Measurements from ENCODE around the gene KRTAP12-1.

Gene KRTAP12-1

GRCh38 chr21:44658913-44659595 lies 22.9 kb downstream of the KRTAP12-1 start:
- CTCF ChIA-PET, result interaction anchor here (0.6 to 1.0 kb wide), 2 partner anchors 32 to 77 kb away, joined by 3 to 4 read pairs; partner anchors contain the start of gene KRTAP10-9
- no peak for DNase-seq (ENCODE audit: low spot score)
- no peak overlapping the region for H3K27ac ChIP-seq
- POLR2A ChIA-PET (ENCODE audit: low non-redundant PET), result no interaction called here
- TF ChIP-seq CTCF (conservative IDR thresholded peaks at IDR 0.05; ENCODE audit: low read depth), result no peak

GRCh38 chr21:44658541-44658910 lies 23.4 kb downstream of the KRTAP12-1 start:
- H3K27ac ChIP-seq, result no peak overlapping the region
- TF ChIP-seq CTCF (conservative IDR thresholded peaks at IDR 0.05; ENCODE audit: low read depth), result no peak
- POLR2A ChIA-PET (ENCODE audit: low non-redundant PET), result no interaction called here
- CTCF ChIA-PET, result interaction anchor here (0.6 to 1.0 kb wide), 2 partner anchors 31 to 78 kb away, joined by 3 to 4 read pairs; partner anchors contain the start of gene KRTAP10-9
- DNase-seq (ENCODE audit: low spot score), result no peak

GRCh38 chr21:44657635-44658540 lies 24.1 kb downstream of the KRTAP12-1 start, which contains the start of gene KRTAP12-3:
TSS of gene KRTAP12-3 (plus strand) at chr21:44657932. CDS start at chr21:44657980, 48 bp downstream.
- no peak within 1 kb of the TSS for H3K27ac ChIP-seq
- TF ChIP-seq CTCF (conservative IDR thresholded peaks at IDR 0.05; ENCODE audit: low read depth), result no peak
- CTCF ChIA-PET, result interaction anchor here (0.7 kb wide), 1 partner anchor 85 kb away, joined by 3 read pairs; no protein-coding TSS in a partner anchor
- POLR2A ChIA-PET (ENCODE audit: low non-redundant PET), result no interaction called here
- no peak for DNase-seq (ENCODE audit: low spot score)

GRCh38 chr21:44656868-44657267 lies 25.1 kb downstream of the KRTAP12-1 start:
- ChIA-PET CTCF (no interaction called here), POLR2A (ENCODE audit: low non-redundant PET) (no interaction called here)
- DNase-seq (ENCODE audit: low spot score), result no peak
- H3K27ac ChIP-seq, result no peak overlapping the region
- no peak for TF ChIP-seq CTCF (conservative IDR thresholded peaks at IDR 0.05; ENCODE audit: low read depth)

- ChIA-PET POLR2A (ENCODE audit: low non-redundant PET) (no interaction called here), CTCF (no interaction called here)
- DNase-seq (ENCODE audit: low spot score), result no peak
- H3K27ac ChIP-seq, result no peak within 1 kb of the TSS
- no peak for TF ChIP-seq CTCF (conservative IDR thresholded peaks at IDR 0.05; ENCODE audit: low read depth)
These were observed 27.3 kb downstream of the KRTAP12-1 start, which contains the start of gene KRTAP12-4 for GRCh38 chr21:44654576-44655175. TSS of gene KRTAP12-4 (minus strand) at chr21:44654659. CDS start at chr21:44654614, 45 bp downstream.
